ENCODE data around the gene SYNPO2.

GRCh38 chr4:119110121-119110520, 221.5 kb downstream of the SYNPO2 start:
- TF ChIP-seq CTCF (conservative IDR thresholded peaks at IDR 0.05; ENCODE audit: low read length) (no peak), EZH2phosphoT487 (IDR thresholded peaks at IDR 0.05; ENCODE audit: borderline replicate concordance) (no peak)

All from Loucy (cell line).